Esophagus squamous epithelium (tissue), 5 donors: ENCODE results near the gene PTPRD. TPM values are rescaled to one million over a fixed set of nuclear protein-coding genes. Genes with fewer than 3 reads are reported as not detected.

Source experiments
- DNase-seq: peaks from one replicate; lab custom pipeline; 2025; lab: John Stamatoyannopoulos, UW
- H3K27ac ChIP-seq, 4 donors: fragments of 200-600 bp; sonication (generic); one replicate each; pipeline ENCODE4 v1.5.1; 2016 to 2019; ENCODE audit warnings: mild to moderate bottlenecking in 1 of 4
- H3K27me3 ChIP-seq, 4 donors: fragments of 200-600 bp; sonication (generic); 1 replicate in 3 of 4; 2 replicates in 1 of 4; pipeline versions ENCODE4 v1.5.1 to v1.6.0; 2017 to 2021; ENCODE audit warnings: antibody characterized with exemption in 1 of 4
- H3K36me3 ChIP-seq, 3 donors: fragments of 200-600 bp; sonication (generic); one replicate each; pipeline ENCODE4 v1.5.1; 2016 to 2019
- H3K4me1 ChIP-seq, 3 donors: fragments of 200-600 bp; sonication (generic); one replicate each; pipeline ENCODE4 v1.5.1; 2017 to 2019
- H3K4me3 ChIP-seq, 4 donors: fragments of 200-600 bp; sonication (generic); 1 replicate in 3 of 4; 2 replicates in 1 of 4; pipeline ENCODE4 v1.5.1; 2016 to 2019; ENCODE audit warnings: mild to moderate bottlenecking in 2 of 4, moderate library complexity in 1 of 4
- H3K9me3 ChIP-seq, 3 donors: fragments of 200-600 bp; sonication (generic); one replicate each; pipeline ENCODE4 v1.5.1; 2016 to 2019
- CTCF ChIP-seq, 6 experiments: fragments of 450-650 bp in 4 of 6; fragments of 200-600 bp in 2 of 6; sonication (generic) in 2 of 6; IDR thresholded peaks; one replicate each; pipeline ENCODE4 v1.5.1; 2016 to 2019; ENCODE audit warnings: antibody characterized with exemption in 6 of 6, mild to moderate bottlenecking in 4 of 6, moderate library complexity in 4 of 6
- POLR2A ChIP-seq, 4 donors: fragments of 450-650 bp; IDR thresholded peaks; one replicate each; pipeline ENCODE4 v1.6.1; 2017; ENCODE audit warnings: antibody characterized with exemption in 4 of 4, mild to moderate bottlenecking in 4 of 4, moderate library complexity in 3 of 4
- WGBS, 2 donors: methylation state at CpG; one replicate each; pipeline ENCODE4 v1.1.5; 2018; 5-methylcytosine and 5-hydroxymethylcytosine counted together
- intact Hi-C: fragments of 100-400 bp; cut with DNase I; formaldehyde crosslinking; loops from one replicate; pipeline ENCODE4 v1.15.0; 2022
- total RNA-seq, 4 donors: library from RNA; depleted of rRNA; stranded (reverse); fragments of >200 nt; gene quantifications; one replicate each; pipeline ENCODE4 v1.1.0, GENCODE V29; 2016
- donor health status: DM: yes; HTN: yes; CAD: no.

PTPRD gene
- total RNA-seq, 4 donors from 2014 or later, result 0.23 to 16.3 (median 6.6) TPM

- WGBS, 2 donors, result 59 to 81% methylated on average over 4 to 5 of the region's 5 CpGs
- no peak for TF ChIP-seq POLR2A (IDR thresholded peaks at IDR 0.05)
- TF ChIP-seq CTCF (IDR thresholded peaks at IDR 0.05), result no peak
- Histone ChIP-seq H3K36me3 (no peaks in the 10 kb centered on the region), H3K27ac (no peak overlapping the region), H3K9me3 (no peaks in the 10 kb centered on the region), H3K27me3 (no peaks in the 10 kb centered on the region), H3K4me1 (no peaks in the 10 kb centered on the region), H3K4me3 (no peak overlapping the region)
- no peak for DNase-seq
- intact Hi-C loops, result no loop called here
Observed at GRCh38 chr9:9557804-9558334, 1054.9 kb downstream of the PTPRD start.

- no peak for DNase-seq
- WGBS, 2 donors, result 23 to 39% methylated on average over 4 of the region's 4 CpGs
- H3K36me3 ChIP-seq, result no peaks in the 10 kb centered on the region
- intact Hi-C loops, result no loop called here
- H3K9me3 ChIP-seq, result no peaks in the 10 kb centered on the region
- TF ChIP-seq CTCF (IDR thresholded peaks at IDR 0.05) (no peak), POLR2A (IDR thresholded peaks at IDR 0.05) (no peak)
- no peak overlapping the region for H3K27ac ChIP-seq
- H3K27me3 ChIP-seq, result no peaks in the 10 kb centered on the region
- no peaks in the 10 kb centered on the region for H3K4me1 ChIP-seq
- no peak overlapping the region for H3K4me3 ChIP-seq
Observed at GRCh38 chr9:9556865-9557803, 1055.7 kb downstream of the PTPRD start.

- H3K4me3 ChIP-seq, result no peak overlapping the region
- WGBS, 2 donors, result 56 to 77% methylated on average over 2 of the region's 2 CpGs
- no peak for DNase-seq
- intact Hi-C loops, result no loop called here
- no peaks in the 10 kb centered on the region for H3K9me3 ChIP-seq
- H3K4me1 ChIP-seq, result no peaks in the 10 kb centered on the region
- no peak overlapping the region for H3K27ac ChIP-seq
- H3K36me3 ChIP-seq, result no peaks in the 10 kb centered on the region
- no peaks in the 10 kb centered on the region for H3K27me3 ChIP-seq
- TF ChIP-seq POLR2A (IDR thresholded peaks at IDR 0.05) (no peak), CTCF (IDR thresholded peaks at IDR 0.05) (no peak)
Observed at GRCh38 chr9:9552665-9553064, 1060.1 kb downstream of the PTPRD start.

GRCh38 chr9:9538766-9539165 lies 1074.0 kb downstream of the PTPRD start:
- TF ChIP-seq POLR2A (IDR thresholded peaks at IDR 0.05) (no peak), CTCF (IDR thresholded peaks at IDR 0.05) (no peak)

GRCh38 chr9:9538356-9538755 lies 1074.4 kb downstream of the PTPRD start:
- H3K27ac ChIP-seq, result no peak overlapping the region
- intact Hi-C loops, result no loop called here
- H3K36me3 ChIP-seq, result no peaks in the 10 kb centered on the region
- no peak overlapping the region for H3K4me3 ChIP-seq
- WGBS, 2 donors, result 80 to 84% methylated on average over 4 of the region's 4 CpGs
- H3K27me3 ChIP-seq, result no peaks in the 10 kb centered on the region
- no peak for DNase-seq
- H3K4me1 ChIP-seq, result no peaks in the 10 kb centered on the region
- no peaks in the 10 kb centered on the region for H3K9me3 ChIP-seq
- no peak for TF ChIP-seq CTCF (IDR thresholded peaks at IDR 0.05)
- TF ChIP-seq POLR2A (IDR thresholded peaks at IDR 0.05), result no peak

More at GRCh38 chr9:9538766-9539165, 1074.0 kb downstream of the PTPRD start:
- intact Hi-C loops, result no loop called here
- no peaks in the 10 kb centered on the region for H3K27me3 ChIP-seq
- no peaks in the 10 kb centered on the region for H3K4me1 ChIP-seq
- no peak for DNase-seq
- H3K27ac ChIP-seq, result no peak overlapping the region
- no peaks in the 10 kb centered on the region for H3K9me3 ChIP-seq
- no peaks in the 10 kb centered on the region for H3K36me3 ChIP-seq
- no peak overlapping the region for H3K4me3 ChIP-seq
